Smooth muscle cell (in vitro differentiated cells): ENCODE measurements around the gene PHYKPL. TPM values are rescaled to one million over a fixed set of nuclear protein-coding genes. Genes with fewer than 3 reads are reported as not detected.

ENCODE experiments used
- DNase-seq: peaks from one replicate; lab custom pipeline; 2025; ENCODE audit not compliant: unreplicated experiment; lab: John Stamatoyannopoulos, UW
- H2AFZ ChIP-seq: fragments of 200-600 bp; sonication (generic); 2 replicates; pipeline ENCODE4 v1.6.0; 2016; ENCODE audit warnings: antibody characterized with exemption, low read depth, mild to moderate bottlenecking
- H3F3A ChIP-seq: fragments of 200-600 bp; sonication (generic); 2 replicates; pipeline ENCODE4 v1.6.0; 2017; ENCODE audit warnings: antibody characterized with exemption, low read depth
- H3K27ac ChIP-seq: fragments of 200-600 bp; sonication (generic); 2 replicates; pipeline ENCODE4 v1.5.1; 2016; ENCODE audit warnings: low read depth, mild to moderate bottlenecking
- H3K27me3 ChIP-seq: fragments of 200-600 bp; sonication (generic); 2 replicates; pipeline ENCODE4 v1.6.1; 2016; ENCODE audit warnings: low read depth, mild to moderate bottlenecking
- H3K36me3 ChIP-seq: fragments of 200-600 bp; sonication (generic); 2 replicates; pipeline ENCODE4 v1.5.1; 2016; ENCODE audit warnings: low read depth
- H3K4me1 ChIP-seq: fragments of 200-600 bp; sonication (generic); 2 replicates; pipeline ENCODE4 v1.5.1; 2016; ENCODE audit warnings: low read depth
- H3K4me2 ChIP-seq: fragments of 200-600 bp; sonication (generic); 2 replicates; pipeline ENCODE4 v1.6.0; 2016; ENCODE audit warnings: mild to moderate bottlenecking
- H3K4me3 ChIP-seq: fragments of 200-600 bp; sonication (generic); 2 replicates; pipeline ENCODE4 v1.5.1; 2016; ENCODE audit warnings: mild to moderate bottlenecking
- H3K79me2 ChIP-seq: fragments of 200-600 bp; sonication (generic); 2 replicates; pipeline ENCODE4 v1.6.0; 2016; ENCODE audit warnings: low read depth, mild to moderate bottlenecking
- H3K9ac ChIP-seq: fragments of 200-600 bp; sonication (generic); 2 replicates; pipeline ENCODE4 v1.6.0; 2016; ENCODE audit warnings: low read depth
- H3K9me3 ChIP-seq: fragments of 200-600 bp; sonication (generic); replicated peaks from 2 replicates; pipeline ENCODE4 v1.5.1; 2016; ENCODE audit warnings: low read depth
- H4K20me1 ChIP-seq: fragments of 200-600 bp; sonication (generic); 2 replicates; pipeline ENCODE4 v1.6.0; 2016; ENCODE audit warnings: low read depth
- CTCF ChIP-seq: fragments of 200-600 bp; sonication (generic); IDR thresholded peaks from 2 replicates; pipeline ENCODE4 v1.5.1; 2017; ENCODE audit warnings: borderline replicate concordance, mild to moderate bottlenecking, antibody characterized with exemption; ENCODE audit not compliant: insufficient read depth, poor library complexity, severe bottlenecking
- WGBS: methylation state at CpG from one replicate; pipeline ENCODE4 v1.1.7; 2016; ENCODE audit warnings: low lambda C conversion rate; 5-methylcytosine and 5-hydroxymethylcytosine counted together
- polyA plus RNA-seq: library from polyadenylated mRNA; unstranded; fragments of >200 nt; fragmentation: Nextera tagmentation; extraction: Ambion mirVana; gene quantifications from 2 replicates; pipeline ENCODE4 v1.2.1, GENCODE V29; 2016
- total RNA-seq: library from RNA; depleted of rRNA; stranded (reverse); fragments of >200 nt; gene quantifications from 2 replicates; pipeline ENCODE4 v1.2.3, GENCODE V29; 2014

Gene PHYKPL
- total and polyA plus RNA-seq, 2 experiments from 2014 or later = 15.7 to 27.8 TPM

GRCh38 chr5:178280631-178281030 lies 48.0 kb upstream of the PHYKPL start:
- no peaks in the 10 kb centered on the region for H3K79me2 ChIP-seq
- H2AFZ ChIP-seq = no peak overlapping the region
- H3K36me3 ChIP-seq = no peaks in the 10 kb centered on the region
- no peaks in the 10 kb centered on the region for H3K4me1 ChIP-seq
- H3F3A ChIP-seq = peaks cover 5% of the 10 kb centered on the region
- peaks cover 3% of the 10 kb centered on the region for H3K9me3 ChIP-seq
- H3K27ac ChIP-seq = no peak overlapping the region
- no peak overlapping the region for H3K4me2 ChIP-seq
- no peak overlapping the region for H3K9ac ChIP-seq
- TF ChIP-seq CTCF = no peak
- WGBS = 95% methylated on average over 9 of the region's 9 CpGs
- H3K4me3 ChIP-seq = no peak overlapping the region
- H4K20me1 ChIP-seq = no peaks in the 10 kb centered on the region
- H3K27me3 ChIP-seq = peaks cover 5% of the 10 kb centered on the region
- no peak for DNase-seq

- no peak overlapping the region for H3K4me3 ChIP-seq
- no peak overlapping the region for H3K4me2 ChIP-seq
- H2AFZ ChIP-seq = no peak overlapping the region
- H3F3A ChIP-seq = peaks cover 4% of the 10 kb centered on the region
- H3K9me3 ChIP-seq = peaks cover 3% of the 10 kb centered on the region
- H4K20me1 ChIP-seq = no peaks in the 10 kb centered on the region
- no peaks in the 10 kb centered on the region for H3K79me2 ChIP-seq
- H3K27me3 ChIP-seq = peaks cover 5% of the 10 kb centered on the region
- DNase-seq = peak; percentile 63
- no peak overlapping the region for H3K27ac ChIP-seq
- peak; percentile 97 for TF ChIP-seq CTCF
- H3K9ac ChIP-seq = no peak overlapping the region
- H3K4me1 ChIP-seq = no peaks in the 10 kb centered on the region
- WGBS = 26% methylated on average over 33 of the region's 33 CpGs
- no peaks in the 10 kb centered on the region for H3K36me3 ChIP-seq
These were observed 47.3 kb upstream of the PHYKPL start for GRCh38 chr5:178279723-178280438.

DNA sequence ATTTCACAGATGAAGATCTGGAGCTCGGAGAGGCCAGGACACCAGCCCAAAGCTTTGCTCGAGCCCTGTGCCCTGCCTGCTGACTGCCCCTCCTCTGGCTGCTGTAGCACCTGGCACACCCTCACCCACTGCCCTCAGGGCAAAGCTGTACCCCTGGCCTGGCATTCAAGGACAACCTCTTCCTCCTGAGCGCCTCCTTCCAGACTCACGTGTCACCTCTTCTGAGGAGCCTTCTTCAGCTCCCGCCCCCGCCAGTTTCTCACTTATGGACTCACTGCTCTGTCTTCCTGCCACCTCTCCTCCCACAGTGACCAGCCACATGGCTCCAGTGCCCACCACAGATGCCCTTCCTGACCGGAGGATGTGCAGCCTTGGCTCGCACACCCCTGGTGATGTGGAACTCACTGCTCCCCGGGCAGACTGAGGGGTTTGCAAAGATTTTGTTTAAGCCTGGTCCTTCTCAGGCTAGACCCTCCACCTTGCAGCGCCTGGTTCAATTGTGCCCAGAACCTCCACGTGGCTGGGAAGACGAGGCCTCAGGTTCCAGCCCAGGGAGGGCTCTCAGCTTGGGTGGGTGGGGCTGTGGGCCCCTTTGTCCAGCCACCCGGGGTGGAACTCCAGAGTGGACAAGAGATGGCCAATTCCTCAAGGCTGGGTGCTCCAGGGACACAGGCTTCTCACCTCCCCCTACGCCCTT lies 46.6 kb upstream of the PHYKPL start:
- no peak for DNase-seq
- WGBS = 88% methylated on average over 14 of the region's 14 CpGs
- no peak for TF ChIP-seq CTCF

More for the DNA sequence above, 46.6 kb upstream of the PHYKPL start:
- H3K9ac ChIP-seq = no peak overlapping the region
- H3K27ac ChIP-seq = no peak overlapping the region
- no peaks in the 10 kb centered on the region for H3F3A ChIP-seq
- H3K79me2 ChIP-seq = no peaks in the 10 kb centered on the region
- no peaks in the 10 kb centered on the region for H3K4me1 ChIP-seq
- no peaks in the 10 kb centered on the region for H3K36me3 ChIP-seq
- no peaks in the 10 kb centered on the region for H4K20me1 ChIP-seq
- no peak overlapping the region for H2AFZ ChIP-seq
- H3K4me3 ChIP-seq = no peak overlapping the region
- H3K9me3 ChIP-seq = peaks cover 3% of the 10 kb centered on the region
- no peak overlapping the region for H3K4me2 ChIP-seq
- H3K27me3 ChIP-seq = peaks cover 5% of the 10 kb centered on the region
